ENCODE results near the gene RAB4B. TPM values are rescaled to one million over a fixed set of nuclear protein-coding genes. Genes with fewer than 3 reads are reported as not detected.
"Not testable (repeated sequence)": the region's sequence is repeated elsewhere in the genome, so short reads cannot be mapped to it uniquely, and the experiment has no call there.

The RAB4B gene
- polyA plus RNA-seq, 10 donors = 7.1 to 9.6 (median 8.6) TPM

DNA sequence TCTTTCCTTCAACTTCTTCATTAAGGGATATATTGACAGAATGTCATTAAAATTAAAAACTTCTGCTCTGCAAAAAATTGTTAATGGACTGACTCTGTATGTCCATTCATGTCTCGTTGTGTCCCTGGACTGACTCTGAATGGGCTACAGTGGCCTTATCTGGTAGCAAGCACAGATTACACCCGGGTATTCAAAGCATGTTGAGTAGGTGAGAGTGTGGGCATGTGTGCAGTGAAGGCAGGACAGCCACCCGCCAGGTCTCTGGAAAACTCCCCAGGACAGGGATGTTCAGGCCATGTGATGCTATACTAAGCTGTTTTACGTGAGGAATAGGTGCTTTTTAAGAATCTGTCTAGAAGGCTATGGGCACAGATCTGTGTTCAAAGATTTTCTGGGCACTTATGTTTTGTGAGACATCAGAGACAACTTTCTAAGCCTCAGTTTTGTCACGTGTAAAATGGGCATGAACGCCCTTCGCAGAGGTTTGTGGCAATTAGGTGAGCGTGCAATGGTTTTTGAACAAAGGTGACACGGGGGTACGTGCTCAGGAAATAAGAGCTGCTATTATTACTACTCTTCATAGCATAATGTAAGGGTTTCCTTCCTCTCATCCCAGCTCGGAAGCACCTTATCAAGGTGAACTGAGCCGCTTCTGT is 65.1 kb downstream of the RAB4B start:
- DNase-seq = not testable (repeated sequence)

DNA sequence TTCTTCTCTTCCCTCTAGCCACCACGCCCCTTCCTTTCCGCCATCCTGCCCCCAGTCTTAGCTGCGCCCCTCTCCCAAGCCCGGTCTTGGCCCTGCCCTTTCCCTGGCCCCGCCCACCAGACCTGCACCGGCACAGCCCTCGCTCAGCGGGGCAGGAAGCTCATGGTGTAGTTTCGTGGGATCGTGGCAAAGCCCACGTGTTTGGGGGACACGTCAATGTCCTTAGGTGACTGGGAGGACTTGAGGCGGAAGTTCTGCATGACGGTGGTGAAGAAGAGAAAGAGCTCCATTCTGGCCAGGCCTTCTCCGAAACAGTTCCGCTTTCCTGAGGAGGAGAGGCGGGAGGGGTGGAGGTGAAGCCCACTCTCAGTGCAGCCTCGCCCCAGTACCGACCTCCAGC is 65.6 kb downstream of the RAB4B start:
- DNase-seq = not testable (repeated sequence)

Other genes starting within 250 kb of the RAB4B start
- 10 to 100 TPM; 14.7 to 31.7 (median 19.0) TPM for gene SHKBP1, start 201.4 kb upstream of the RAB4B start, polyA plus RNA-seq (ENCODE audit: insufficient read length in 10 of 10)
- gene LTBP4, start 176.9 kb upstream of the RAB4B start, polyA plus RNA-seq (ENCODE audit: insufficient read length in 10 of 10) = 100 to 1,000 TPM; 157 to 405 (median 220) TPM
- 10 to 100 TPM; 22.0 to 37.8 (median 28.3) TPM for gene NUMBL, start 87.6 kb upstream of the RAB4B start, polyA plus RNA-seq (ENCODE audit: insufficient read length in 10 of 10)
- 10 to 100 TPM; 15.8 to 22.0 (median 19.0) TPM for gene COQ8B, start 61.4 kb upstream of the RAB4B start, polyA plus RNA-seq (ENCODE audit: insufficient read length in 10 of 10)
- 10 to 100 TPM in 5 of 10 donors, 1 to 10 TPM in 5; 7.9 to 11.6 (median 10.0) TPM for gene ITPKC, start 61.1 kb upstream of the RAB4B start, polyA plus RNA-seq (ENCODE audit: insufficient read length in 10 of 10)
- 10 to 100 TPM in 5 of 10 donors, 1 to 10 TPM in 5; 7.1 to 12.4 (median 10.1) TPM for gene ACTMAP, start 27.8 kb upstream of the RAB4B start, polyA plus RNA-seq (ENCODE audit: insufficient read length in 10 of 10)
- gene SNRPA, start 27.0 kb upstream of the RAB4B start, polyA plus RNA-seq (ENCODE audit: insufficient read length in 10 of 10) = 10 to 100 TPM; 51.6 to 95.0 (median 67.9) TPM
- gene MIA, start 2.7 kb upstream of the RAB4B start, polyA plus RNA-seq (ENCODE audit: insufficient read length in 10 of 10) = 1 to 10 TPM; 1.0 to 3.9 (median 2.3) TPM
- gene EGLN2, start 20.9 kb downstream of the RAB4B start, polyA plus RNA-seq (ENCODE audit: insufficient read length in 10 of 10) = 10 to 100 TPM; 38.4 to 59.6 (median 46.3) TPM
- under 1 TPM in 3 of 10 donors, not detected in 7; 0.18 to 0.29 (median 0.24) TPM for gene CYP2A6, start 72.2 kb downstream of the RAB4B start, polyA plus RNA-seq (ENCODE audit: insufficient read length in 10 of 10)
- gene CYP2A7, start 104.0 kb downstream of the RAB4B start, polyA plus RNA-seq (ENCODE audit: insufficient read length in 10 of 10) = not detected
- under 1 TPM in 1 of 10 donors, not detected in 9; 0.13 TPM for gene CYP2B6, start 213.0 kb downstream of the RAB4B start, polyA plus RNA-seq (ENCODE audit: insufficient read length in 10 of 10)